ENCODE data around the gene GGCX.

The GGCX gene

GRCh38 chr2:85584857-85585780 is 23.8 kb upstream of the GGCX start:
- H3K4me2 ChIP-seq (ENCODE audit: low read depth, low read length, poor library complexity, severe bottlenecking), result no peak overlapping the region
- H3K4me3 ChIP-seq (ENCODE audit: insufficient read depth, low read length, poor library complexity, severe bottlenecking), result no peak overlapping the region
- H4K20me1 ChIP-seq (ENCODE audit: low read depth, low read length), result no peaks in the 10 kb centered on the region
- no peaks in the 10 kb centered on the region for H3K9me3 ChIP-seq (ENCODE audit: insufficient read depth, low read length)
- H2AFZ ChIP-seq (ENCODE audit: low read depth, low read length, severe bottlenecking), result no peak overlapping the region
- no peaks in the 10 kb centered on the region for H3F3A ChIP-seq (ENCODE audit: insufficient read depth)
- H3K36me3 ChIP-seq (ENCODE audit: low read length), result no peaks in the 10 kb centered on the region
- no peaks in the 10 kb centered on the region for H3K27me3 ChIP-seq (ENCODE audit: low read length)
- H3K9ac ChIP-seq (ENCODE audit: low read length), result no peak overlapping the region
- no peaks in the 10 kb centered on the region for H3K9me2 ChIP-seq (replicated peaks; ENCODE audit: insufficient read depth, low read length)
- H3K27ac ChIP-seq (ENCODE audit: low read depth, low read length), result no peak overlapping the region
- no peak for TF ChIP-seq CTCF (IDR thresholded peaks at IDR 0.05; ENCODE audit: insufficient read depth, low read length, poor library complexity, severe bottlenecking)
- no peak for TF ChIP-seq EZH2phosphoT487 (conservative IDR thresholded peaks at IDR 0.05; ENCODE audit: low read length)
- no peaks in the 10 kb centered on the region for H3K79me2 ChIP-seq (ENCODE audit: insufficient read depth, low read length)

- H3K27me3 ChIP-seq (ENCODE audit: low read length), result no peaks in the 10 kb centered on the region
- no peaks in the 10 kb centered on the region for H3K36me3 ChIP-seq (ENCODE audit: low read length)
- H3K9me3 ChIP-seq (ENCODE audit: insufficient read depth, low read length), result no peaks in the 10 kb centered on the region
- H2AFZ ChIP-seq (ENCODE audit: low read depth, low read length, severe bottlenecking), result no peak within 1 kb of the TSS
- H3K9ac ChIP-seq (ENCODE audit: low read length), result no peak within 1 kb of the TSS
- H3K27ac ChIP-seq (ENCODE audit: low read depth, low read length), result no peak within 1 kb of the TSS
- no peaks in the 10 kb centered on the region for H3K9me2 ChIP-seq (replicated peaks; ENCODE audit: insufficient read depth, low read length)
- no peak within 1 kb of the TSS for H3K4me2 ChIP-seq (ENCODE audit: low read depth, low read length, poor library complexity, severe bottlenecking)
- TF ChIP-seq EZH2phosphoT487 (conservative IDR thresholded peaks at IDR 0.05; ENCODE audit: low read length), result no peak
- TF ChIP-seq CTCF (IDR thresholded peaks at IDR 0.05; ENCODE audit: insufficient read depth, low read length, poor library complexity, severe bottlenecking), result no peak
- 0 out of 2 replicates have a peak, but pooled peaks cover under 1% of the 10 kb centered on the region for H3K79me2 ChIP-seq (ENCODE audit: insufficient read depth, low read length)
- H3F3A ChIP-seq (ENCODE audit: insufficient read depth), result no peaks in the 10 kb centered on the region
- H4K20me1 ChIP-seq (ENCODE audit: low read depth, low read length), result no peaks in the 10 kb centered on the region
- no peak within 1 kb of the TSS for H3K4me3 ChIP-seq (ENCODE audit: insufficient read depth, low read length, poor library complexity, severe bottlenecking)
Measured at GRCh38 chr2:85584354-85584856, 23.1 kb upstream of the GGCX start, which contains the start of gene VAMP5. TSS of gene VAMP5 (plus strand) at chr2:85584431. CDS start at chr2:85584491, 60 bp downstream.

GRCh38 chr2:85583667-85584353 is 22.5 kb upstream of the GGCX start:
- peaks cover 6% of the 10 kb centered on the region for H3K79me2 ChIP-seq (ENCODE audit: insufficient read depth, low read length)
- H3K9me3 ChIP-seq (ENCODE audit: insufficient read depth, low read length), result no peaks in the 10 kb centered on the region
- H3K27ac ChIP-seq (ENCODE audit: low read depth, low read length), result no peak overlapping the region
- no peak overlapping the region for H2AFZ ChIP-seq (ENCODE audit: low read depth, low read length, severe bottlenecking)
- no peak overlapping the region for H3K4me3 ChIP-seq (ENCODE audit: insufficient read depth, low read length, poor library complexity, severe bottlenecking)
- H3K9me2 ChIP-seq (replicated peaks; ENCODE audit: insufficient read depth, low read length), result no peaks in the 10 kb centered on the region
- H3K36me3 ChIP-seq (ENCODE audit: low read length), result no peaks in the 10 kb centered on the region
- no peaks in the 10 kb centered on the region for H3K27me3 ChIP-seq (ENCODE audit: low read length)
- TF ChIP-seq CTCF (IDR thresholded peaks at IDR 0.05; ENCODE audit: insufficient read depth, low read length, poor library complexity, severe bottlenecking), result no peak
- TF ChIP-seq EZH2phosphoT487 (conservative IDR thresholded peaks at IDR 0.05; ENCODE audit: low read length), result no peak
- H4K20me1 ChIP-seq (ENCODE audit: low read depth, low read length), result no peaks in the 10 kb centered on the region
- no peak overlapping the region for H3K9ac ChIP-seq (ENCODE audit: low read length)
- no peak overlapping the region for H3K4me2 ChIP-seq (ENCODE audit: low read depth, low read length, poor library complexity, severe bottlenecking)
- no peaks in the 10 kb centered on the region for H3F3A ChIP-seq (ENCODE audit: insufficient read depth)

Measured in SU-DHL-6 (cell line).